ENCODE measurements around the gene FAM171A1. TPM values are rescaled to one million over a fixed set of nuclear protein-coding genes. Genes with fewer than 3 reads are reported as not detected.
"Not testable (repeated sequence)": the region's sequence is repeated elsewhere in the genome, so short reads cannot be mapped to it uniquely, and the experiment has no call there.

The FAM171A1 gene
- total and polyA plus RNA-seq, 2 experiments from 2014 or later: 24.4 to 29.5 TPM

DNA sequence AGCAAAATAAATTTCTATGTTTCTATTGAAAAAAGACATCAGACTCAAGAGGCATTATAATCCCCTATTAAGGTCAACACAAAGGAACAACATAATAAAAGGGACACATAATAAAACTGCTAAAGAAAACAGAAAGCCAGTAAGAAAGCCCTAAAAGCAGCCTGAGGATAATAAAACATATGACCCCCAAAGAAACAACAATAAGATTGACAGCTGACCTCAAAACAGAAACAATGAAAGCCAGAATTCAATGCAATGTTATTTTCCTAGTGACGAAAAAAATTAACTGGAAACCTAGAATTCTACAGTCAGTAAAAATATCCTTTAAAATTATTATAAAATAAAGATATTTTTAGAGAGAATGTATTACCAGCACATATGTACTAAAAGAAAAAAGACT is 44.9 kb upstream of the FAM171A1 start:
- Histone ChIP-seq H3K4me2 (no peak overlapping the region), H2AFZ (no peak overlapping the region), H3K4me1 (ENCODE audit: insufficient read depth) (no peaks in the 10 kb centered on the region), H3K27me3 (no peaks in the 10 kb centered on the region), H3K9me3 (ENCODE audit: low read depth) (no peaks in the 10 kb centered on the region), H3K79me2 (no peaks in the 10 kb centered on the region), H4K20me1 (ENCODE audit: insufficient read depth, poor library complexity, severe bottlenecking) (no peaks in the 10 kb centered on the region), H3K36me3 (replicated peaks; ENCODE audit: insufficient read depth, low read depth) (no peaks in the 10 kb centered on the region), H3K4me3 (no peak overlapping the region), H3K27ac (no peak overlapping the region), H3K9me2 (replicated peaks; ENCODE audit: insufficient read depth) (no peaks in the 10 kb centered on the region)
- TF ChIP-seq EZH2 (IDR thresholded peaks at IDR 0.05; ENCODE audit: borderline replicate concordance): no peak
- no peak for TF ChIP-seq EZH2phosphoT487 (IDR thresholded peaks at IDR 0.05; ENCODE audit: low read depth, severe bottlenecking, unreplicated experiment)
- TF ChIP-seq, protein P1, sequence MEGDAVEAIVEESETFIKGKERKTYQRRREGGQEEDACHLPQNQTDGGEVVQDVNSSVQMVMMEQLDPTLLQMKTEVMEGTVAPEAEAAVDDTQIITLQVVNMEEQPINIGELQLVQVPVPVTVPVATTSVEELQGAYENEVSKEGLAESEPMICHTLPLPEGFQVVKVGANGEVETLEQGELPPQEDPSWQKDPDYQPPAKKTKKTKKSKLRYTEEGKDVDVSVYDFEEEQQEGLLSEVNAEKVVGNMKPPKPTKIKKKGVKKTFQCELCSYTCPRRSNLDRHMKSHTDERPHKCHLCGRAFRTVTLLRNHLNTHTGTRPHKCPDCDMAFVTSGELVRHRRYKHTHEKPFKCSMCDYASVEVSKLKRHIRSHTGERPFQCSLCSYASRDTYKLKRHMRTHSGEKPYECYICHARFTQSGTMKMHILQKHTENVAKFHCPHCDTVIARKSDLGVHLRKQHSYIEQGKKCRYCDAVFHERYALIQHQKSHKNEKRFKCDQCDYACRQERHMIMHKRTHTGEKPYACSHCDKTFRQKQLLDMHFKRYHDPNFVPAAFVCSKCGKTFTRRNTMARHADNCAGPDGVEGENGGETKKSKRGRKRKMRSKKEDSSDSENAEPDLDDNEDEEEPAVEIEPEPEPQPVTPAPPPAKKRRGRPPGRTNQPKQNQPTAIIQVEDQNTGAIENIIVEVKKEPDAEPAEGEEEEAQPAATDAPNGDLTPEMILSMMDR (IDR thresholded peaks at IDR 0.05; ENCODE audit: poor library complexity): no peak
- 87% methylated on average over 1 of the region's 1 CpG for WGBS (ENCODE audit: low lambda C conversion rate, missing lambda C conversion rate)
- no peak for DNase-seq (ENCODE audit: low spot score)

DNA sequence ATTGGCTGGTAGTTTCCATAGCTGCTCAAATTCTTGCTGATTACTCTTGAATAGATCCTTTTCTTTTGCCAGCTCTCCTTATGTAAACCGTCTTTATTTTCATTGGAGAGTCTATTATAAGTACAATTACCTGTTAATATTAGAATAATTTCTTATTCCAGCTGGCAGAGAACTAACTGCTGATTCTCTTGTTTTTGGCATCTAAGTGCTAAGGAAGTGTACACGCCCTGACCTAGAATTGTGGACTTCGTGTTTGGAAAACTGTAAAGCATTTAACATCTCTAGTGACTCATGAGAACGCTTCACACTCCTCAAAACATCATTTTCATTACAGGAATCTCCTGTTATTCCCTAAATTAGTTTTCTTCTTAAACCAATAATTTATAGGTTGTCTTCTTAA is 39.9 kb upstream of the FAM171A1 start:
- TF ChIP-seq, protein P1 (IDR thresholded peaks at IDR 0.05; ENCODE audit: poor library complexity): no peak
- TF ChIP-seq EZH2phosphoT487 (IDR thresholded peaks at IDR 0.05; ENCODE audit: low read depth, severe bottlenecking, unreplicated experiment) (no peak), EZH2 (IDR thresholded peaks at IDR 0.05; ENCODE audit: borderline replicate concordance) (no peak)
- 91% methylated on average over 4 of the region's 4 CpGs for WGBS (ENCODE audit: low lambda C conversion rate, missing lambda C conversion rate)
- Histone ChIP-seq H4K20me1 (ENCODE audit: insufficient read depth, poor library complexity, severe bottlenecking) (no peaks in the 10 kb centered on the region), H3K4me3 (no peak overlapping the region), H3K4me1 (ENCODE audit: insufficient read depth) (no peaks in the 10 kb centered on the region), H2AFZ (no peak overlapping the region), H3K79me2 (no peaks in the 10 kb centered on the region), H3K36me3 (replicated peaks; ENCODE audit: insufficient read depth, low read depth) (no peaks in the 10 kb centered on the region), H3K4me2 (no peak overlapping the region), H3K27me3 (no peaks in the 10 kb centered on the region), H3K9me3 (ENCODE audit: low read depth) (no peaks in the 10 kb centered on the region), H3K9me2 (replicated peaks; ENCODE audit: insufficient read depth) (no peaks in the 10 kb centered on the region), H3K27ac (no peak overlapping the region)
- no peak for DNase-seq (ENCODE audit: low spot score)

DNA sequence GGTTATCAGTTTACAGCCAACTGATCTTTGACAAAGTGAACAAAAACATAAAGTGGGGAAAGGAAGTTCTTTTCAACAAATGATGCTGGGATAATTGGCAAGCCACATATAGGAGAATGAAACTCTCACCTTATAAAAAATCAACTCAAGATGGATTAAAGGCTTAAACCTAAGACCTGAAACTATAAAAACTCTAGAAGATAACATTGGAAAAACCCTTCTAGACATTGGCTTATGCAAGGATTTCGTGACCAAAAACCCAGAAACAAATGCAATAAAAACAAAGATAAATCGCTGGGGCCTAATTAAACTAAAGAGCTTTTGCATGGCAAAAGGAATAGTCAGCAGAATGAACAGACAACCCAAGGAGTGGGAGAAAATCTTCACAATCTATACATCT is 38.3 kb upstream of the FAM171A1 start:
- not testable (repeated sequence) for H3K9me3 ChIP-seq (ENCODE audit: low read depth); H3K27me3 ChIP-seq; H3K4me2 ChIP-seq; H3K36me3 ChIP-seq (replicated peaks; ENCODE audit: insufficient read depth, low read depth); H2AFZ ChIP-seq; H3K27ac ChIP-seq; H3K79me2 ChIP-seq; H3K4me1 ChIP-seq (ENCODE audit: insufficient read depth); H4K20me1 ChIP-seq (ENCODE audit: insufficient read depth, poor library complexity, severe bottlenecking); H3K9me2 ChIP-seq (replicated peaks; ENCODE audit: insufficient read depth); DNase-seq (ENCODE audit: low spot score); H3K4me3 ChIP-seq
- 47% methylated on average over 2 of the region's 2 CpGs for WGBS (ENCODE audit: low lambda C conversion rate, missing lambda C conversion rate)

DNA sequence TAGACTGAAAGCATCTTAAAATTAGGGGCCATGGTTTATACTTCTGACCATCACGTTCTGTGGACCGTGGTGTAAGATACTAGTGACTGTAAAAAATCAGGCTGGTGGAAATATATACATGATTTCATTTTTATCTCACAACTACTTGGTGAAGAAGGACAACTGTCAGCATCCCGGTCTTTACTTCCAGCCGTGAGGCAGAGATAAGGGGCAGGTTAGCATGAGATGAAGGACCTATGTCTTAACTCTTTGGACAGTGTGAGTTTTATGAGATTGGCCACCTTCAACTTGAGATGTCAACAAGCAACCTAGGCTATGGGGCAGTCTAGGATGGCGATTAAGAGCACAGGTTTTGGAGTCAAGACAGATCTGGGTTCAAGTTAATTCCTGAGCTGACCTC is 37.5 kb upstream of the FAM171A1 start:
- DNase-seq (ENCODE audit: low spot score): no peak
- H3K27me3 ChIP-seq: no peaks in the 10 kb centered on the region
- no peaks in the 10 kb centered on the region for H4K20me1 ChIP-seq (ENCODE audit: insufficient read depth, poor library complexity, severe bottlenecking)
- H3K4me2 ChIP-seq: no peak overlapping the region
- no peaks in the 10 kb centered on the region for H3K36me3 ChIP-seq (replicated peaks; ENCODE audit: insufficient read depth, low read depth)
- H3K27ac ChIP-seq: no peak overlapping the region
- no peaks in the 10 kb centered on the region for H3K9me2 ChIP-seq (replicated peaks; ENCODE audit: insufficient read depth)
- H2AFZ ChIP-seq: no peak overlapping the region
- no peaks in the 10 kb centered on the region for H3K9me3 ChIP-seq (ENCODE audit: low read depth)
- 86% methylated on average over 5 of the region's 5 CpGs for WGBS (ENCODE audit: low lambda C conversion rate, missing lambda C conversion rate)
- H3K4me3 ChIP-seq: no peak overlapping the region
- H3K79me2 ChIP-seq: no peaks in the 10 kb centered on the region
- H3K4me1 ChIP-seq (ENCODE audit: insufficient read depth): no peaks in the 10 kb centered on the region
- TF ChIP-seq, protein P1 (IDR thresholded peaks at IDR 0.05; ENCODE audit: poor library complexity): no peak
- TF ChIP-seq EZH2phosphoT487 (IDR thresholded peaks at IDR 0.05; ENCODE audit: low read depth, severe bottlenecking, unreplicated experiment): no peak
- TF ChIP-seq EZH2 (IDR thresholded peaks at IDR 0.05; ENCODE audit: borderline replicate concordance): no peak
